Measurements from ENCODE around the gene UBE2L3.
"Not testable (repeated sequence)": the region's sequence is repeated elsewhere in the genome, so short reads cannot be mapped to it uniquely, and the experiment has no call there.

The UBE2L3 gene

DNA sequence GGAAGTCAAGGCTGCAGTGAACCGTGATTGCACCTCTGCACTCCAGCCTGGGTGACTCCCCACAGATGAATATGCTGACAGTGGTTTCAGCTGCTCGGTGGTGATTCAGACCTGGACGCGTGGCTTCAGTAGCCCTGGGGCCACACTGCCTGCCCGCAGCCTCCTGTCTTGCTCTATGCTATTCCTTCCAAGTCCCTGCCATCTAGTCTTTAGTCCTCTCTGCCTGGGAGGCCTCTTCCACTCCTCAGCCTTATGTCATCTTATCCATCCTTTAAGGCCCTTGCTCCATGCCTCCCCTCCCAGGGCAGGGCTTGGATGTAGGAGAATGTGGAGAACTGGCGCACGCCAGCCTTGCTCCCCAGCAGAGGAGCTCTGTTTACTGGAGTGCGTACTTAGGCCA is 39.3 kb downstream of the UBE2L3 start:
- DNase-seq (ENCODE audit: extremely low read depth, low read depth) = no peak
- no peak for TF ChIP-seq CTCF (IDR thresholded peaks at IDR 0.05; ENCODE audit: low read depth, low read length)

- not testable (repeated sequence) for DNase-seq (ENCODE audit: extremely low read depth, low read depth)
These were observed 42.1 kb downstream of the UBE2L3 start for GRCh38 chr22:21609556-21610157.

DNA sequence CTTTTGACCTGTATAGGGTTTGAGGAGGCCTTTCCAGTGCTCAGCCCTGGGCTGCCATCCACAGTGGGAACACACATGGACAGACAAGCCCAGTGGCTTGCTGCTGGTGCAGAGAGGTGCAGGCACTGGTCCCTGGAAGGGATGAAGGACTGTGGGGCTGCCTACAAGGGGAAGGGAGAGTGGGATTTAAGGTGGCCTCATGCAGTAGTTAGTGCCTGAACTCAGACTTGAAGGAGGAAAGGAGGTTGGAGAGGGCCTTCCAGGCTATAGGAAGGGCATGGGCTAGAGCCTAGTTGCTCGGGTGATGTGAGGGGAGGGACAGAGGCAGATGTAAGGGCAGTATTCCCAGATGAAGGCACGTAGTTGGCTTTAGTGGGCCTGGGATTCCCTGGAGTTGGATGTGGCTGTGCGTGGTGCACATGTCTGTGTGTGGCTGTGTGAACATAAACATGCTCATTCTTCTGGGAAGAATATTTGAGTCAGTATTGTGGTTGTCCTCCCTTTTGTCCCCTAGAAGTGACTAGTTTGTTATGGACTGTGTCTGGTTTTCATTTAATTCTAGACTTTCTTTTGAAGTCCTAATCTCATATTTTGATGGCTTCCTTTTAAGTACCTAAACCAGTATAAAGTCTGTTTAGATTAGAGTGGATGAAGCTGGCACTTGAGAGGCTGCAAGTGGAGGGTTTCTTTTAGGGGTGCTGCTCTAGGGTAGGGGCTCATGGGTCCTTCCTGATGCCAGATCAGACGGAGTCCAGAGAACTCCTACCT is 43.9 kb downstream of the UBE2L3 start:
- DNase-seq (ENCODE audit: extremely low read depth, low read depth) = no peak
- no peak for TF ChIP-seq CTCF (IDR thresholded peaks at IDR 0.05; ENCODE audit: low read depth, low read length)

DNA sequence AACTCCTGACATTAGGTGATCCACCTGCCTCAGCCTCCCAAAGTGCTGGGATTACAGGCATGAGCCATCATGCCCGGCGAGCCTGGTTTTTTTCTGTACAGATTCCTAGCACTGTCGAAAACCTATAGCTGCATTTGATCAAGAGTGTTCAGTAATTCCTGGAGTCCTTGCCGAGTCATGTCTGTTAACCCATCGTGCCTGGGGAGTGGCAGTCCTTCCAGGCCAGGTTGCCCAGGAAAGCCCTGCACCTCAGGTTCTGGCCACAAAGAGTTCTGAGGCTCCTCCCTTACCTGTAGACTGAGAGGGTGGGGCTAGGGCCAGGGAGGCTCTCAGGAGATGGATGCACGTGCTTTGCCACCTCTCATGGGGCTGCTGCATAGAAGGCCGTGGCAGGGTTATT is 45.3 kb downstream of the UBE2L3 start:
- no peak for TF ChIP-seq CTCF (IDR thresholded peaks at IDR 0.05; ENCODE audit: low read depth, low read length)
- DNase-seq (ENCODE audit: extremely low read depth, low read depth) = no peak

DNA sequence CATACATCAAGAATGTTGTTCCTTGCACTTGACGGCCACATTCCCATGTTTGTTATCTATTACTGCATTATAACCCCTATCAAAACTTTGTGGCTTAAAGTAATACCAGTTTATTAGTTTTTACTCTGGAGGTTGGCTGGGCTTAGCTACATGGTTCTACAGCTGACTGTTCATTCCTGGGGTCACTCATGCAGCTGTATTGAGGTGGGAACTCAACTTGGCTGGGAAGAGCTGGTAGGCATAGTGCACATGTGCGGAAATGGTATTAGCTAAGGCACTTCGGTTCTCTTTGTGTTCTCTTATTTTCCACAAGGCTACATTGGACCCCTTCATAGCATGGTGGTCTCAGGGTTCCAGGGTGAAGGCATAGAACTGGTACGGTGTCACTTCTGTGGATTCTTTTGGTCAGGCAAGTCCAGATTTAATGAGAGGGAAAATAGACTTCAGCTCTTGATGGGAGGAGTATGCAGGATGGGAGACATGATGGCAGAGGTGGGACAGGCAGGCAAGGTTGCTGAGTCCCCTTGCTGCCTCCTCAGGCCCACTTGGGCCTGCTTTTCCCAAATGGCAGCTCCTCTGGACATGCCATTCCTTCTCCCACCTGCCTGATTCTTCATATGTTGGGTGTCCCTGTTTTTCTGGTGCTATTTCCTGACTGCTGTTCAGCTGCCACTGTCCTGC is 46.2 kb downstream of the UBE2L3 start:
- no peak for TF ChIP-seq CTCF (IDR thresholded peaks at IDR 0.05; ENCODE audit: low read depth, low read length)
- no peak for DNase-seq (ENCODE audit: extremely low read depth, low read depth)

GRCh38 chr22:21615731-21616130 is 48.2 kb downstream of the UBE2L3 start:
- DNase-seq (ENCODE audit: extremely low read depth, low read depth) = no peak
- no peak for TF ChIP-seq CTCF (IDR thresholded peaks at IDR 0.05; ENCODE audit: low read depth, low read length)

DNA sequence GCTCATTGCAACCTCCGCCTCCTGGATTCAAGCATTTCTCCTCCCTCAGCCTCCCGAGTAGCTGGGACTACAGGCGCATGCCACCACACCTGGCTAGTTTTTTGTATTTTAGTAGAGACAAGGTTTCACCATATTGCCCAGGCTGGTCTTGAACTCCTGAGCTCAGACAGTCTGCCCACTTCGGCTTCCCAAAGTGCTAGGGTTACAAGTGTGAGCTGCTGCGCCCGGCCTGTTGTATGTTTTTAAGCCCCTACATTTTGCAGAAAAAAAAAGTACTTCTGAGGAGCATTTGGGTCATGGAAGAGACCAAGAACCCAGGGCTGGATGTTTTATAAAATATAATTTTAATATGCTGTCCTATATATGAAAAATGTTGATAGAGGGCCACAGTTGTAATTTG is 49.8 kb downstream of the UBE2L3 start:
- not testable (repeated sequence) for DNase-seq (ENCODE audit: extremely low read depth, low read depth)

- no peak for TF ChIP-seq CTCF (IDR thresholded peaks at IDR 0.05; ENCODE audit: low read depth, low read length)
- DNase-seq (ENCODE audit: extremely low read depth, low read depth) = no peak
These were observed 53.5 kb downstream of the UBE2L3 start for GRCh38 chr22:21621025-21621424.

Measured in AG09319 (cell line).